GM19025 (cell line): Measurements from ENCODE around the gene CCNL1.
"Not testable (repeated sequence)": the region's sequence is repeated elsewhere in the genome, so short reads cannot be mapped to it uniquely, and the experiment has no call there.

Experiments used
- ATAC-seq: cut with Tn5 transposase; IDR thresholded peaks from one replicate; pipeline ENCODE4 v1.9.1; 2021; ENCODE audit warnings: mild to moderate bottlenecking, low read depth, moderate library complexity; ENCODE audit not compliant: unreplicated experiment

CCNL1 gene

GRCh38 chr3:157172746-157173145 is 12.8 kb upstream of the CCNL1 start:
- no peak for ATAC-seq

GRCh38 chr3:157170861-157171260 is 10.9 kb upstream of the CCNL1 start:
- ATAC-seq: no peak

- ATAC-seq: no peak
These were observed 7.6 kb upstream of the CCNL1 start for GRCh38 chr3:157167371-157168042.

- ATAC-seq: peak; percentile 56
These were observed 6.6 kb upstream of the CCNL1 start for GRCh38 chr3:157166561-157166960.

GRCh38 chr3:157166115-157166514 is 6.2 kb upstream of the CCNL1 start:
- ATAC-seq: no peak

- ATAC-seq: no peak
These were observed 3.4 kb upstream of the CCNL1 start for GRCh38 chr3:157163217-157163953.

GRCh38 chr3:157162620-157163019 is 2.7 kb upstream of the CCNL1 start:
- ATAC-seq: not testable (repeated sequence)

- peak; percentile 30 for ATAC-seq
These were observed 894 bp upstream of the CCNL1 start for GRCh38 chr3:157160658-157161424.

- peak; percentile 29 for ATAC-seq
These were observed 748 bp downstream of the CCNL1 start for GRCh38 chr3:157159037-157159761.

GRCh38 chr3:157157836-157158235 is 2.1 kb downstream of the CCNL1 start:
- ATAC-seq: no peak

GRCh38 chr3:157156837-157157635 is 2.9 kb downstream of the CCNL1 start:
- no peak for ATAC-seq

GRCh38 chr3:157155591-157155990 is 4.4 kb downstream of the CCNL1 start:
- ATAC-seq: no peak

GRCh38 chr3:157154563-157155330 is 5.2 kb downstream of the CCNL1 start:
- no peak for ATAC-seq

GRCh38 chr3:157152930-157153329 is 7.0 kb downstream of the CCNL1 start:
- ATAC-seq: no peak

- ATAC-seq: no peak
These were observed 7.5 kb downstream of the CCNL1 start for GRCh38 chr3:157152438-157152837.

- no peak for ATAC-seq
These were observed 8.3 kb downstream of the CCNL1 start for GRCh38 chr3:157151627-157152026.

GRCh38 chr3:157151151-157151550 is 8.8 kb downstream of the CCNL1 start:
- ATAC-seq: no peak

GRCh38 chr3:157149136-157149696 is 10.7 kb downstream of the CCNL1 start:
- no peak for ATAC-seq
